ENCODE data around the gene MAPK11.

MAPK11 gene

DNA sequence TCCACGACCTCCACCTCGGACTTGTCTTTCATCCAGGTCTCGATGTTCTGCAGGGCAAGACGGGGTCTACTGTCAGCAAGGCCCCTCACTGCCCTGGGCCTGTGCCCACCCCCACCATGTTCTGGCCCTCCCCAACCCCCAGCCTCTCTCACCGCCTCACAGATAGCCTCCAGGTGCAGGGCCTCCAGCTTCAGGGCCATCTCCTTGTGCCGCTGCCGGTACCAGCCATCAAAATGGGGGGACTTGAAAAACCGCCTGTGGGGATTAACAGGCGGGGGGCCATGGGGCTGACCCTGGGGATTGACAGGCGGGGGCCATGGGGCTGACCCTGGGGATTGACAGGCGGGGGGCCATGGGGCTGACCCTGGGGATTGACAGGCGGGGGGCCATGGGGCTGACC, 42.2 kb upstream of the MAPK11 start:
- TF ChIP-seq CTCF (IDR thresholded peaks at IDR 0.05) = no peak
- Histone ChIP-seq H3K4me3 (no peak overlapping the region), H3K27ac (no peak overlapping the region)
- no peak for DNase-seq (ENCODE audit: low spot score)

DNA sequence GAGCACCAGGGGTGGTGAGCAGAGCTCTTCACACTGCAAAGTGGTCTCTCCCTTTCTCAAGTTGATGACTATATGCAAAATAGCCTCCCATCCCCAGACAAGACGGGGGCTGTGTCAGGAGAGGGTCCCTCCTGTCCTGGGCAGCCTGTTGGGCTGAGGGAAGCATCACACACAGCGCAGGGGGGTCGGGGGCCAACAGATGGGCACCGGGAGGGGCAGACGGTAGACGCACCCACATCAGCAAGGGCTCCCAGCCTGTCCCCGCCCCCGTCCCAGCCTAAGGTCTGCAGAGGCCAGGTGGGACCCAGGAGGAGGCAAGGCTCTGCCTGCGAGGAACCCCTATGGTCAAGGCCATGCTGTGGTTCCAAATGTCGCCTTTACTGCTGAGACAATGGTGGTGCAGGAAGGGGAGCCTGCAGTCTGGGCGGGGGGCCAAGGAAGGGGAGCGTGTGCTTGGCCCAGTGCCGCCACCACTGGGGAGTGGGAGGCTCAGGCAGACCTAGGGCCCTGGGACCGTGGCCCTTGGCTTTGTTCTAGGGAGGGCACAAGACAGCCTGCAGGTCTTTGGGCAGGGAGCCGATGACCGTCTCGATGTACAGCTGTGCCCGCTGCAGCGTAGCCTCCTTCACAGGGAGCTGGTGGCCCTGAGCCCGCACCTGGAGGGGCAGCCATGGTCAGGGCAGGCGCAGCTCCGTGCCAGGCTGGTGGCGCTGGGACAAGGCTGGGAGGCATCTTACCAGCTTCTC, 41.6 kb upstream of the MAPK11 start:
- DNase-seq (ENCODE audit: low spot score) = no peak
- H3K4me3 ChIP-seq = no peak overlapping the region

GRCh38 chr22:50310949-50311444, 40.8 kb upstream of the MAPK11 start:
- H3K4me3 ChIP-seq = no peak overlapping the region
- no peak overlapping the region for H3K27ac ChIP-seq
- TF ChIP-seq CTCF (IDR thresholded peaks at IDR 0.05) = no peak
- no peak for DNase-seq (ENCODE audit: low spot score)

More for the DNA sequence above, 41.6 kb upstream of the MAPK11 start:
- no peak for TF ChIP-seq CTCF (IDR thresholded peaks at IDR 0.05)
- H3K27ac ChIP-seq = no peak overlapping the region

DNA sequence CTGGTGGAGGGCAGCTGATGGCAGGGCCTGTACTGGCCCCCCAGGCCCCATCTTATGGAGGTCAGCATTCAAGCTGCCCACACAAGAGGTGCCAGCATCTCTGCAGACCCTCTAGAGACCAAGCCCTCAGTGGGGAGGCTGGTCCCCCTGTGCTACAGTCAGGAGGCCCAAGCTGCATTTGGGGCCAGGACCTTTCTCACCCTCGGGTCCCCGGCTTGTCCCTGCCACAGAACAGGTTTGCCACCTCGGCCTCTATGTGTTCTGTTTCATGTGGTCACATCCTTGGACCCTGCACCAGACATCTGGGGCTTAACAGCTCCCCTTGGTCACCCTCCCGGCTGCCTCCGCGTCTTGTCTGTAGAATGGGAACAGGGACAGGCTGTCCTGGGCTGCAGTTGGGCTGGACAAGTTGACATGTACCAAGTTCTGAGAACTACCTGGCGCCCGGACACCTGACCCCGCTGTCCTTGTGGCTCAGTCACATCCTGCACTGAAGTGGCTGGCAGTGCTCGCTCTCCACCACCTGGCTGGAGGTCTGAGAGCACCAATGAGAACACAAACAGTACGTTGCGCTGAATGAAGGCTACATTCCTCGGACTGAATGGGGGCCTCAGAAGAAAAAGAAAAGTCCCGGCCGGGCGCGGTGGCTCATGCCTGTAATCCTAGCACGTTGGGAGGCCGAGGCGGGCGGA, 40.0 kb upstream of the MAPK11 start:
- H3K27ac ChIP-seq = peak overlapping the region in 1 of 2 donors; percentile 98
- no peak for TF ChIP-seq CTCF (IDR thresholded peaks at IDR 0.05)
- no peak for DNase-seq (ENCODE audit: low spot score)
- no peak overlapping the region for H3K4me3 ChIP-seq

DNA sequence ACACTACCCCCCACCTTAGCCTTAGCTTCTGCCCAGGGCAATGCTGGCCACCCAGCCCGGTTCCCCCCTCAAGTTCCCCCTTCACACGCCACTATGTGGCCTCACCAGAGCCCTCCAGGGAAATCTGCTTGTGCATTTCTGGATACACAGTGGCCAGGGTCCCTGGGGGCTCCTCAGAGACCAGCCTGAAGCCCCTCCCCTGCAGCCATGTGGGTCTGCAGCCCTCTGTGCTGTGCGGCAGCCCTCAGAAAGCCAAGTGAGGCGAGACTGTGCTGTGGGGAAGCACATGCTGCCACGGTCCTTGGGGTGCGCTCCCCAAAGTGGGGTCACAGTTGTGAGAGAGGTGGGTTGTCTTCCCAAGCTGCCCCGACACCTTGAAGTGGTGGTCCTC, 39.4 kb upstream of the MAPK11 start:
- peak overlapping the region; percentile 75 to 98 for H3K27ac ChIP-seq

DNA sequence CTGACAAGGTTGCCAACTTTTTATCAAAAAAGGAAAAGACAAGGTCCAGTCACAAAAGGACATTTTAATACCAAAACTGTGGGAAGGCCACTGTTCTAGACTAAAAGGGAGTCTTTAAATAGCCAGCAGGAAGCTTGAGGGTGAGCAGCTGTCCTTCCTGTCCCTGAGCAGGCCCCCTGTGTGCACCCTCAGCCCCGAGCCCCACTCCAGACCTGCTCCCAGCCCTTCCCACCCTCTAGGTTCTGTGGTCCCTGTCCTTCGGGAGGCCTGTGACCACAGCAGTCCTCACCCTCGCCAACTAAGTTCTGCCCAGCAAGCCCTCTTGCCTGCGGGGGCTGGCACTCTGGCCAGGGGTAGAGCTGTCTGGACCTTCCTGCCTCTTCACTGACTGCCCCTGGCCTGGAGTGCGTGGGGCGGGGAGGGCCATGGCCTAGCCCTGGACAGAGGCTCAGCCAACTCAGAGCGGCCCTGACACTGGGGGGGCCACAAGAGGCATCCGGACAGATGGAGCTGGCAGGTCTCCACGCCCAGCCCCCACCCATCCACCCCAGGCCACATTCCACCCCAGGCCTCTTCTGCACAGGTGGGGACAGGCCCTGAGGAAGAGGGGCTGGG, 38.9 kb upstream of the MAPK11 start:
- TF ChIP-seq CTCF (IDR thresholded peaks at IDR 0.05) = no peak
- H3K27ac ChIP-seq = peak overlapping the region; percentile 75 to 98
- no peak overlapping the region for H3K4me3 ChIP-seq
- no peak for DNase-seq (ENCODE audit: low spot score)

More for the DNA sequence above, 39.4 kb upstream of the MAPK11 start:
- no peak overlapping the region for H3K4me3 ChIP-seq
- no peak for TF ChIP-seq CTCF (IDR thresholded peaks at IDR 0.05)
- DNase-seq (ENCODE audit: low spot score) = no peak
